Breast epithelium (tissue), 4 donors: ENCODE measurements around the gene ZNF362. TPM values are rescaled to one million over a fixed set of nuclear protein-coding genes. Genes with fewer than 3 reads are reported as not detected.

Source experiments
- DNase-seq, 2 donors: peaks; one replicate each; pipeline ENCODE4 v3.0.0-alpha.2; 2019; ENCODE audit warnings: low spot score in 2 of 2
- H3K27ac ChIP-seq, 2 donors: fragments of 200-600 bp; sonication (generic) in 1 of 2; one replicate each; pipeline ENCODE4 v1.5.1; 2016 to 2019; ENCODE audit warnings: mild to moderate bottlenecking in 1 of 2
- H3K27me3 ChIP-seq, 2 donors: fragments of 200-600 bp; sonication (generic) in 1 of 2; one replicate each; pipeline versions ENCODE4 v1.5.1 to v1.6.0; 2017 to 2019; ENCODE audit warnings: control low read depth in 1 of 2, mild to moderate bottlenecking in 1 of 2
- H3K36me3 ChIP-seq: fragments of 200-600 bp; one replicate; pipeline ENCODE4 v1.5.1; 2019
- H3K4me1 ChIP-seq, 2 donors: fragments of 200-600 bp; sonication (generic); one replicate each; pipeline ENCODE4 v1.5.1; 2016 to 2019; ENCODE audit warnings: control low read depth in 1 of 2
- H3K4me3 ChIP-seq, 3 donors: fragments of 200-600 bp; sonication (generic); 1 replicate in 2 of 3; 2 replicates in 1 of 3; pipeline ENCODE4 v1.5.1; 2016 to 2019; ENCODE audit warnings: mild to moderate bottlenecking in 3 of 3, moderate library complexity in 2 of 3
- H3K9me3 ChIP-seq, 2 donors: fragments of 200-600 bp; sonication (generic) in 1 of 2; one replicate each; pipeline ENCODE4 v1.5.1; 2016 to 2019; ENCODE audit warnings: control low read depth in 1 of 2
- CTCF ChIP-seq, 3 donors: fragments of 450-650 bp; IDR thresholded peaks; one replicate each; pipeline ENCODE4 v1.5.1; 2016 to 2017; ENCODE audit warnings: antibody characterized with exemption in 3 of 3, mild to moderate bottlenecking in 3 of 3, moderate library complexity in 3 of 3
- POLR2A ChIP-seq: fragments of 450-650 bp; IDR thresholded peaks from one replicate; pipeline ENCODE4 v1.6.1; 2016; ENCODE audit warnings: antibody characterized with exemption, mild to moderate bottlenecking, moderate library complexity
- POLR2AphosphoS5 ChIP-seq, 3 donors: sonication (generic); formaldehyde crosslinking; IDR thresholded peaks; one replicate each; pipeline ENCODE4 v1.6.1; 2017; ENCODE audit warnings: antibody characterized with exemption in 3 of 3
- intact Hi-C: fragments of 100-400 bp; cut with DNase I; formaldehyde crosslinking; loops from one replicate; pipeline ENCODE4 v1.15.1; 2023; ENCODE audit warnings: low total_unique reads
- total RNA-seq, 3 donors: library from RNA; depleted of rRNA; stranded (reverse); fragments of >200 nt; gene quantifications; one replicate each; pipeline ENCODE4 v1.1.0, GENCODE V29; 2016

ZNF362 gene
- total RNA-seq, 3 donors from 2014 or later = 11.7 to 16.0 (median 15.7) TPM

GRCh38 chr1:33342041-33342723 lies 85.9 kb downstream of the ZNF362 start:
- intact Hi-C loops = no loop called here
- H3K4me1 ChIP-seq = peaks cover 24 to 82% of the 10 kb centered on the region in 2 donors
- H3K9me3 ChIP-seq = no peaks in the 10 kb centered on the region
- no peaks in the 10 kb centered on the region for H3K27me3 ChIP-seq
- H3K4me3 ChIP-seq = peak overlapping the region; percentile 22 to 56 (median 26)
- peak overlapping the region; percentile 96 to 98 for H3K27ac ChIP-seq
- DNase-seq = peak; percentile 63 to 79
- no peak for TF ChIP-seq CTCF (IDR thresholded peaks at IDR 0.05)
- no peak for TF ChIP-seq POLR2A
- TF ChIP-seq POLR2AphosphoS5 (IDR thresholded peaks at IDR 0.05) = no peak
- H3K36me3 ChIP-seq = no peaks in the 10 kb centered on the region

- Histone ChIP-seq H3K27me3 (no peaks in the 10 kb centered on the region), H3K4me1 (peaks cover 19 to 73% of the 10 kb centered on the region in 2 donors), H3K27ac (peak overlapping the region; percentile 98 to 100), H3K36me3 (no peaks in the 10 kb centered on the region), H3K4me3 (peak overlapping the region in 1 of 3 donors; percentile 100), H3K9me3 (no peaks in the 10 kb centered on the region)
- intact Hi-C loops = no loop called here
- no peak for TF ChIP-seq CTCF (IDR thresholded peaks at IDR 0.05)
- no peak for DNase-seq
Measured at GRCh38 chr1:33343539-33343938, 87.2 kb downstream of the ZNF362 start.

- no peaks in the 10 kb centered on the region for H3K27me3 ChIP-seq
- no peak for DNase-seq
- peak overlapping the region; percentile 98 to 100 for H3K27ac ChIP-seq
- H3K4me3 ChIP-seq = peak overlapping the region in 1 of 3 donors; percentile 100
- TF ChIP-seq CTCF (IDR thresholded peaks at IDR 0.05) (no peak), POLR2A (no peak), POLR2AphosphoS5 (IDR thresholded peaks at IDR 0.05) (no peak)
- no peaks in the 10 kb centered on the region for H3K36me3 ChIP-seq
- peaks cover 12 to 58% of the 10 kb centered on the region in 2 donors for H3K4me1 ChIP-seq
- intact Hi-C loops = no loop called here
- H3K9me3 ChIP-seq = no peaks in the 10 kb centered on the region
Measured at GRCh38 chr1:33344896-33345560, 88.7 kb downstream of the ZNF362 start.

- H3K9me3 ChIP-seq = no peaks in the 10 kb centered on the region
- DNase-seq = no peak
- no peaks in the 10 kb centered on the region for H3K36me3 ChIP-seq
- H3K4me3 ChIP-seq = peak overlapping the region; percentile 94 to 100 (median 97)
- H3K4me1 ChIP-seq = peaks cover 0 to 43% of the 10 kb centered on the region in 2 donors
- TF ChIP-seq POLR2AphosphoS5 (IDR thresholded peaks at IDR 0.05) (no peak), CTCF (IDR thresholded peaks at IDR 0.05) (no peak), POLR2A (no peak)
- H3K27ac ChIP-seq = peak overlapping the region; percentile 98 to 100
- no peaks in the 10 kb centered on the region for H3K27me3 ChIP-seq
- intact Hi-C loops = no loop called here
Measured at GRCh38 chr1:33346533-33346926, 90.2 kb downstream of the ZNF362 start.
